HG03108 (cell line): ENCODE results near the gene SEMA6D.
"Not testable (repeated sequence)": the region's sequence is repeated elsewhere in the genome, so short reads cannot be mapped to it uniquely, and the experiment has no call there.

ENCODE experiments used
- ATAC-seq: cut with Tn5 transposase; IDR thresholded peaks from one replicate; pipeline ENCODE4 v1.9.1; 2021; ENCODE audit warnings: moderate library complexity; ENCODE audit not compliant: unreplicated experiment

Gene SEMA6D

DNA sequence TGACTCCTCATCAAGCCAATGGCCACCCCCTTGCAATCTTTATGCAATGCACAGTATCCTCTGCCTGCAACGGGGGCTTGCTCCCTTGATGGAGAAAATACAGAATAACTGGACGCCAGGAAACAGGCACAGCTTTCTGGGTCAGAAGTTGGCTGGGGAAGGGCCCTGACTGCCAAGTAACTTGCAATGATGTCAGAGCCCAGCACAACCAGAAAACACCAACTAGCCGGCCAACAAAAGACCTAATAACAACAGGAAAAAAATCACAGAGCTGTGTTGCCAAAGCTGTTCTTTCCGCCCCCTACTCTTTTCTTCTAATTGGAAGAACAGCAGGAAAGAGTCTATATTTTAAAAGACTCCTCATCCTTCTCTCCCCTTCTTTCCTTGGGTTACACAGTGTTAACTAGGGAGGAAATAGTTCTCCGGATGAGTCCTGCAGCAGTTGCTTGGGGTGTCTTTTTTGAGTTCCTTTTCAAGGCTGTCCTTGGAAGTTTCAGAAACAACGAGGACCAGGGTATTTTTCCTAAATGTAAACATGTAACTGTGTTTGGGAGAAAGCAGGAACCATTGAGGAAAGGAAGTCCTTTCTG, 1.4 kb upstream of the SEMA6D start:
- no peak for ATAC-seq

DNA sequence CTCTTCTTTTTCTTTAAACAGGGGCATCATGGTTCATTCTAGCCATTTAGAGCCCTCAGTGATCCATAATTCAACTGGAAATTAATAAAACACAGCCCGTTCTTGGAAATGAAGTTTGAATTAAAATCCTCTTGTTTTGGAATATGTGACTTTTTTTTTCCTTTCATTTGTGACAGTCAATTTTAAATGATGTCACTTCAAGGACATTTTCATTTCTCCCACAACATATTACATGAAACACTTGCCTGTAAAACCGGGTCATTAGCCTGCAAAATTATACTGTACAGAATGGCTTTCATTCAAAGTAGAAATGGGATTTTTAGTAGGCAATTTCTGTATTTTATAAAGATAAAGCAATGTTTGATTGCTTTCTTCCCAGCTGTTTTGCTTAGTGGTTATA, 789 bp upstream of the SEMA6D start:
- no peak for ATAC-seq

DNA sequence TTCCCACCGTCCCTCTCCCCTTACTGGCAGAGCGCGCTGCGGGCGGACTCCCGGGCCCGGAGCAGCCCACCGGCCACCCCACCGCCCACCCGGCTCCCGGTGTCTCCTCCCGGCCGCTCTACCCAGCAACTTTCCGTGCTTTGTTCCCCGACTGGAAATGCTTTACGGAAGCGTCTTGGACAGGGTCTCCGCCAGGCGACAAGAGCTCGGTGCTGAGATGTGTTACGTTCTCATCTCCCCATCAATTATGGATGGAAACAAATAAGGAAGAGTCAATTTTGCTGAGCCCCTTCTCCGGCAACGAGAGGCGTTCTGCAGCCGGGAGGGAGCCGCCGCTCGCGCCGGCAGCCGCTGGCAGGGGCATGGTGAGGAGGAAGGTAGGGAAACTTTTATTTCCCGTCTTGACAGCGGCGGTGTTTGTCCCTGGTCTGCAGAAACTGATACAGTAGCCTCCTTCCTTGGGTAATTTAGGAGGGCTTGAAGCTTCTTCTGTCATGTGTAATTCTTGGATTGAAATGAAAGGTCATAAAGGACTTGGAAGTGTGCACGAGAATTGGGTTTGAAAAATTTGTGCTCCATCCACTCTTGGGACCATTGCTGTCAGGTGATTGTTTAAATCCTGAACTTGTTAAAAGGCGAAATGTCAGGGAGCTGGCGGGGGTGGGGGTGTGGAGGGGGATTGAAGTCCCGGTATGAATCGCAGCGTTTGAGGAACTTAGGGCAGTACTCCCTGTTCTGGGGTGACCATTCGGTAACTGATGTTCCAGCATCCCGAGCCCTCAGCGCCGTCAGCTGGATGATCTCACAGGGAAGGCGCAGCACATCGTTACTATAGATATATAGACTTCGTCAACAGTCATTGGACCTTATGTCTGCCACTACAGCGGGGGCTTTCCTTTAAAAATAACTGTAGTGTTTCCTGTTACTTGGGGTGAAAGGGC, 1.5 kb downstream of the SEMA6D start:
- ATAC-seq = no peak

DNA sequence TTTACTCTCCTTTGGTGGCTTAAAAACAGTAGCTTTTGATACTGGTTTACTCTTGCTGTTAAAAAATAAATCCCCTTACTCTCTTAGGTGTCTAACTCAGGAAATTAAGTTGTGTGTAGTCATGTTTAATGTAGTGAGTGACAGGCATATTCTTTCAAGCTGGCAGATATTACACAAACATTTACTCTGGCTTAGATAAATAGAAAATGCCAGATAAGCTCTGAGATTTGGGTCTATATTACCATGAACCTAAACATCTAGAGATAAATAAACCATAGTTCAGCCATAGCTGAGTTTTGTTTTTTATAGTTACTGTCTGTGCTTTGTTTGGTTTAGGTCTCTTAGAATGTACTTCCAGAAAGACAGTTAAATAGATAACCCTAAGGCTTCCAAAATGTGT, 2.4 kb downstream of the SEMA6D start:
- no peak for ATAC-seq

DNA sequence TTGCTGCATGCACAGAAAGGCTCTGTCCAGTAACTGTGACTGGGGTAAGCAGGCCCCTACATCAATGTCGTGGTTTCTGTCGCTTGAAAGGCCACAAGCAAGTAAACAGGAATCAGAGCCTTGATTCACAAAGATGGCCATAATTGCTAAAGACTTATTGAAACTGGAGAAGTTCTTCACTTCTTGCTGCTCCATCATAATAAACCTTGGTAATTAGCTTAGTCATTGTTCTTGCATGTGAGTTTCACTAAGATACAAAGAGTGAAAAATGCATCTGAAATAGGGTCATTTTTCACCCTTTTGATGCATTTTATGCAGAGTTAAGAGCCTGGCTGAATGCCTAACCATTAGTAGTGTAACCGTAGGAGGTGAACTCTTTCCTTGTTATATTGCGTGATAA, 3.2 kb downstream of the SEMA6D start:
- no peak for ATAC-seq

DNA sequence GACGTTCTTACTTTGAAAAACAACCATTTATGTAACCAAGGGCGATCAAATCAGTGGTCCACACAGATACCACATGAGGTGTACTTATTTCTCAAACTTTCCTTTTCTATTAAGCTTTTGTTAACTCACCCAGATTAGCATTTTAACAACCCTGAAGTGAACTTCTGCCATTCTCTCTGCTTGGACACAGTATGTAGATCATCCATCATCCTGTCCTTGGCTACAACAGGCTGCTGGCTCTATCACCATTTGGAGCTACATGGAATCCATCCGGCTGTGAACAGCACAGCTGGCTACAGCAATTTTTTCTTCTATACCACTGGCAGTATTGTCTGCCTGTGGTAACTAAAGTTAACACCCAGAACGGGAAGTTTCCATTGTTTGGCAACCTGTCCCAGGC, 4.4 kb downstream of the SEMA6D start:
- no peak for ATAC-seq

DNA sequence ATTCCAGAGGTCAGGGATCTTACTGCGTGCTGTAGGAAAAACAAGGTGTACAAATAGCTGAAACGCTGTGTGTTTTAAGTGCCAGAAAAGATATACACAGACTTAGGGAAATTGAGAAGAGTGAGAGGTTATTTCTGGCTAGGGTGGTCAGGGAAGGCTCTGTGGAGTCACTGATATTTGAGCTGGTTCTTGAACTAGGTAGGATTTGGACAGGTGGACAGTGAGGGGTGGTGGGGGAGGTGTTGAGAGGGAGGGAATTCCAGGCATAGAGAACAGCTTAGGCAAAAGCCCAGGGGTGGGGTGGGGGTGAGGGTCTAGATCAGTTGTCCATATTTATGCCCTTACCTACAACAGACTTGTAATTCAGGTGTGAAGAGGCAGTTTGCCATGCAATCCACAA, 7.0 kb downstream of the SEMA6D start:
- no peak for ATAC-seq

DNA sequence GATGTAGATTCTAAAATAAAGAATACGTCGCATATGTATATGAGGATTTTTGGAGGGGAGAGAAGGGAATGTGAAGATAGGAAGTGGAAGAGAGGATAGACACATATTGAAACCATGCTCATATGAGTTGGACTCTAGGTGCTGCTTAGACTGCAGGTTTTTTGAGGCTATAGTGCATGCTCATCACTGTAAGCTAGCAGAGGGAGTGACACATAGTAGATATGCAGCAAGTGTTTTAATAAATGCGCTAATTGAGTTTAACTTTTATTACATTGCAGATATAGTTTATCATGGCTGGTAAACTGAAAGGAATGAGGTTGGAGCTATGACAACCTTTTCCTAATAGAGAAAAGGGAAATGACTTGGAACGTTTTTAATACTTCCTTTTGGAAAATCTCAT, 7.7 kb downstream of the SEMA6D start:
- no peak for ATAC-seq

DNA sequence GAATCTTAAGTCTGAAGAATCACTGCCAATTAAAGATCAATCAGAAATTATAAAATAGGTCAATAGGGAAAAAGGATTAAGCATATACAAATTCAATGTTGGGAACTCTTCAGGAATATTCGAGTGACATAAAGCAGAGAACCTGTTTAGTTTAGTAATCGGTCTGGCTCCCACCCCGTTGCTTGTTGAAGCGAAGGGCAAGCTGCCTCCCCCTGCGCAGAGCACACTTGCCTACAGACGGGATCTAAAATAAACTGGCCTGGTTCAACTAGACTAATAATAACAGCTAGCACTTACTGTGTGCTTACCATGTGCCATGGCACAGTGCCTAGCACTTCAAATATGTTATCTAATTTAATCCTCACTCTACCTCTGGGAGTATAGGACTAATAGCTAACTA, 8.6 kb downstream of the SEMA6D start:
- ATAC-seq = no peak

DNA sequence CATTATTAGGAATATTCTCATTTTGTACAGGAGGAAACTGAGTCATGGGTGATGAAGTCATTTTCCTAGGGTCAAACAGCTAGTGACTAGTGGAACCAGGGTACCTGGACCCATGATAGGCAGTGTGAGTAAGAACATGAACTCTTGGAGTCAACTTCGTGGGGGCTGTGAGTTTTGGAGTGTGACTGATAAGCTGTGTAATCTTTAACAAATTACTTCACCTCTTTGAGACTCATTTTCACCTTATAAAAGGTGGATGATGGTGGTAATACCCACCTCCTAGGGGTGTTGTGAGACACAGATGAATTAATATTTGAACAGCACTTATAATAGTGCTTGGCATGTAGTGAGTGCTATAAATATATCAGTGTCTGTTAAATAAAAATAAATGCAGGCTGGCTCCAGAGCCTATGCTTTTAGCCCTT, 9.1 kb downstream of the SEMA6D start:
- no peak for ATAC-seq

DNA sequence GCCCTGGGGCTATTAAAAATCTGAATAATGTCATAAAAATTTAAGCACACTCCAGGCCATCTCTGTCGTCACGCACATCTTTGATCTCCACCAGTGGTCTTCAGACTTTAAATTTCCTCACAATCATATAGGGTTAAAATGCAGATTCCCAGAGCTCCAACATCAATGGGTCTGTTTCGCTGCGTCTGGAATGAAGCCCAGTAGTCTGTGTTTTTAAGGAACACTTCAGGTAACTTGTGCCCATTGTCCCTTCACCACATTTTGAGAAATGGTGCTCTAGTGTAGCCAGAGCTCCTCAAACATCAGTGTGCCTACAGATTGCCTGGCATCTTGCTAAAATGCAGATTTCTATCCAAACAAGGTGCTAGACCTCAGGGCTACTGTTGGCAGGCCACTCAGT, 9.8 kb downstream of the SEMA6D start:
- ATAC-seq = no peak

DNA sequence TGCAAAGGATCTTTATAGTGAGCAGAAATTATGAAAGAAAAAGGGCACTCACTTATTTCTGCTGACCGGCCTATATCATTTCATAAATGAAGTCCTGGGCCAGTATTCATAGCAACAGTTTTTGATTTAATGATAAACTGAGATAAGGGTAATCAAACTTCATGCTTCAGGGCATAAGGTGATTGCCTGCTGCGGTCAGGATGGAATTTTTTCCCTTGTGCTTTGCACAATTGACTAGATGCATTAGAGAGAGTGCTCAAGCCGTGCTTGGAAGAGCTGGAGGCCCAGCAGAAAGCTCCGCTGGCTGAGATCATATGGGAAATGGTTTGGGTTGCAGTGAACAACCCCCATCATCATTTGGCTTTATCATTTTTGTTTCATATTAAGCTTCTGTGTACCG, 10.4 kb downstream of the SEMA6D start:
- ATAC-seq = no peak

DNA sequence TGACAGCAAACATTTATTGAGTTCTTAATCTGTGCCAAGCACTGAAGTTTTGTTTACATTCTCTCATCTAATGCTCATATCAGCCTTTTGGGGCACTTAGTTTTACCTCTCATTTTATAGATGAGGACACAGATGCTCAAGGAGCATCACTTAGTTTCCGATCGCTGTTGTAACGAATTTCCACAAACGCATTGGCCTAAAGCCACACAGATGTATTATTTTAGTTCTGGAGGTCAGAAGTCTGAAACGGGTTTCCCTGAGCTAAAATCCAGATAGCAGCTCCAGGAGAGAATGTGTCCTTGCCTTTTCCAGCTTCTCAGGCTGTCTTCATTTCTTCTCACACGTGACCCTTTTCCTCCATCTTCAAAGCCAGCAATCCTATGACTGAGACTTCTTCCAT, 11.1 kb downstream of the SEMA6D start:
- ATAC-seq = no peak

DNA sequence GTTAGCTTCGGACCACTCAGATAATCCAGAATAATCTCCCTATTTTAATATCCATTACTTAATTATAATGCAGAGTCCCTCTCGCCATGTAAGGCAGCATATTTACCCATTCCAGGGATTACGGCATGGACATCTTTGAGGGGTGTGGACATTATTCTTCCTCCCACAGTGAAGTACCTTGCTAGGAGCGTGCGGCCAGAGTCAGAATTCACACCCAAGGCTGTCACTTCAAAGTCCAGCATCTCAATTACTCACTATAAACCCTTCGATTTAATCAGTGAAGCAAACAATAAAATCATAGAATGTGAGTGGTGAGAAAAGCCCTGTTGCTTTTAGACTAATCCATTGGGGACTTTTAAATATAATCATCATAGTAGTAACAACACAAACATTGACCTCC, 11.6 kb downstream of the SEMA6D start:
- no peak for ATAC-seq

DNA sequence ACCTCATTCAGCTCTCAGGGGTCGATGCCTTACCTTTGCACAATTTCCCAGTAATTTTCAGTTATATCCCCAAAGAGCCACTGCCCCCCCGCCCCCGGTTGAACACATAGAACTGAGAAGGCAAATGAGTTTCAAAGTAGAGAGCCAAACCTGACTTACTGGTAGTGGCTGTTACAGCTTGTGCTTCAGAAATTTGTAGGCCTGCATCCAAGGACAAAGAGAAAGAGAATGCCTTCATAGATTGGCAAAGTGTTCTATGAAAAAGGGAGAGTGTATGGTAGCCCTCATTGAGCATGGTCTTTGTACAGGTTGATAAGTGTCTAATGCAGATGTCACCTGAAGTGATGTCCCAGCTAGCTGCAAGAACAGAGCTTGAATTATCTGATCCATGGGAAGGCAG, 13.9 kb downstream of the SEMA6D start:
- no peak for ATAC-seq

DNA sequence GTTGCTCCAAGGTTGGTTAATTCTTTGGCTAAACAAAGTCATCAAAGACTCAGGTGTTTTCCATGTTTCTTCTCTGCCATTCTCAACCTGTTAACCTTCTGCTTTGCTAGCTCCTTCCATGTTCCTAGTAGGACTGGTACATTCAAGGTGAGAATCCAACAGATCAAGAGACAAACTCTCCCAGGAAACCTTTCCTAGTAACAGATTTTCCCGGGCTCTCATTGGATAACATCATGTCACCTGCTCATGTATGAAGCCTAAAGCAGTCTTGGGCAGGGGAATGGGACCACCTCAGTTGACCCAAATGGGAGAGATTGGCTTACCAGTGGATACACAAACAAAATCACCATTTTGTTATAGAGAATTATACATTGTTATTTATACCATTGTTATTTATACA, 14.9 kb downstream of the SEMA6D start:
- no peak for ATAC-seq

DNA sequence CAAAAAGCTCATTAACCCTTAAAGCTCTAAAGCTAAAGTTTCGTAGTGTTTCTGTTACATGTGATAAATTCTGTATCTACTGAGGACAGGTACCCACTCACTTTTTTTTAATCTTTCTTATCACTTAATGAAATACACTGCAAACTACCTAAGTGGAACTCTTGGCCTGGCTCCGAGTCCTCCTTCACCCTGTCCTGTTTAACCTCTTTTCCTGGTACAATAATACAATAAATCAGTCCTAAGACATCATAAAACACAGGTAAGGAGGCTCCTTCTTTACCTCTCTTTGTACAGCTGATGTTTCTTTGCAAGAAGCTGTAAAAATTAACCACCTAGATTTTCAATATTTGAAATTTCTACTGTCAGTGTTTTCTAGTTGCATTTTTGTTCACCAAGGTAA, 15.8 kb downstream of the SEMA6D start:
- ATAC-seq = no peak

DNA sequence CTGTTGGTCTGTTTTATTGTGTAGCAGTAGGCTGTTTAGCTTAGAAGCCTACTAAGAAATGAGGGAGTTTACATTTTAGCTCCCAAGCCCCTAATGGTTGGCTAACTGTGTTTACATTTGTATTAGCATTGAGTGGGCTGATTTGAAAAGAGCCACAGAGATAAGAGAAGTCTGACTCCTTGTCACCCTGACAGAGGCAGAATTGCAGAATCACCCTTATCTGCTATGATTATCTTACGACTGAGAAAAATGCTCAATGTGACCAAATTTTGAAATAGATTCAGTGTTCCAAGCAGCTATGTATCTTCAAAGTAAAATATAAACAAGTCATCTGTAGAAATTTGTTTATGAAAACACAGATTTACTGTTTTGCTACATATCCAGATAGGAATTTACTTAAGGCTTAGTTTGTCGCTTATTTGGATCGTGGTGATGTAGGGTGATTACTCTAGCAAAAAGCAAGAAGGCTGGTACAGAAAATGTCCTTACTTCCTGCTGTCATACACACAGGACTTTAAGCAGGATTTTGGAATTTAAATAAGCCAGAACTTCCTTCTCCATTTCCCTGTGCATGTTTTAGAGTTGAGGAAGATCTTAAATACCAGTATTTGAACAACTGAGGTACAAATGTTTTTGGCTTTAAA, 19.0 kb downstream of the SEMA6D start:
- no peak for ATAC-seq

DNA sequence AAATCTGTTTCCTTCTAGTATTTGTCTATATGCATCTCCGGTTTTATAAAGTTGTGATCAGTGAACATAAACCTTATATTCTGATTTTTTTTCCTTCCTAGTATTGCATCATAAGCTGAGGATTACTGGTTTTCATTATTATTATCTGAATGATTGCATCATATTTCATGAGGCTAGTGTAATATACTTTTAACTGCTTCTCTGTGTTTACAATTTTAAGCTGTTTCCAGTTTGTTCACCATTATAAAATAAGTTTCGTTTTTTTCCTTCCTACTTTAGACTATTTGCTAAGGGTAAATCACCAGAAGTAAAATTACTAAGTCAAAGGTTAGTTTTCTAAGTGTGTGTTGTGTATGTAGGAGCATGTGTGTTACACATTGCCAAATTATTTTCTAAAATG, 20.2 kb downstream of the SEMA6D start:
- no peak for ATAC-seq

DNA sequence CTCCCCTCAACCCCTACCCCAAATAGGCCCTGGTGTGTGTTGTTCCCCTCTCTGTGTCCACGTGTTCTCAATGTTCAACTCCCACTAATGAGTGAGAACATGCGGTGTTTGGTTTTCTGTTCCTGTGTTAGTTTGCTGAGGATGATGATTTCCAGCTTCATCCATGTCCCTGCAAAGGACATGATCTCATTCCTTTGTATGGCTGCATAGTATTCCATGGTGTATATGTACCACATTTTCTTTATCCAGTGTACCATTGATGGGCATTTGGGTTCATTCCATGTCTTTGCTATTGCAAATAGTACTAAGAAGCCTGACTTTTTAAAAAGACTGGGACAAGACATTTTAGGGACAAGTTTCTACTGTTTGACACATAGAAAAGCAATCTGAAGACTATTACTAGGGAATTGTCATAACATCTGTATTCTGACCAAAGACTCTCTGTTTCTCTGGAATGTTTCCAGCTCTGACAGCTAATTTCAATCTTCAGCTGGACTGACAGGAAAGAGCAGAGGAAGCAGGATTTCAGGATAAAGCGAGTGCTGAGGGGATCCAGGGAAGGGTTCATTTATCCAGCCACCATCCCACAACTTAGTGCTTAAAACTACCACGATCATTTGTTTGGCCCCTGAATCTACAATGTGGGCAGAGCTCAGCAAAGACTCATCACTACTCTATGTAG, 21.0 kb downstream of the SEMA6D start:
- ATAC-seq = not testable (repeated sequence)

DNA sequence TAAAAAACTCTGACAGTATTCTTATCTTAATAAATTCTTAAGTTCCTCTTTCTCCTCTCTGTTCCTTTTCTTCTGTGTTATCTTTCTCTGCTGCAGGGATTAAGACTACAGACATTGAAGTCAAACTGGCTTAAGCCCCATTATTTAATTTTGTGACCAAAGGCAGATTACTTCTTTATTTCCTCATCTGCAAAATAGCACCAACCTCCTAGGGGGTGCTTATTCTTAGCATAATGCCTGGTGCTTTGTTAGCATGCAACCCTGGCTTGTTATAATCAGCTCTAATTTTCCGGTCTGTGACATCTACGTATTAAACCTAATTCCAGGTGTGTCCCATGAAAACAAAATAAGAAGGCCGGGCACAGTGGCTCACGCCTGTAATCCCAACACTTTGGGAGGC, 23.8 kb downstream of the SEMA6D start:
- no peak for ATAC-seq

DNA sequence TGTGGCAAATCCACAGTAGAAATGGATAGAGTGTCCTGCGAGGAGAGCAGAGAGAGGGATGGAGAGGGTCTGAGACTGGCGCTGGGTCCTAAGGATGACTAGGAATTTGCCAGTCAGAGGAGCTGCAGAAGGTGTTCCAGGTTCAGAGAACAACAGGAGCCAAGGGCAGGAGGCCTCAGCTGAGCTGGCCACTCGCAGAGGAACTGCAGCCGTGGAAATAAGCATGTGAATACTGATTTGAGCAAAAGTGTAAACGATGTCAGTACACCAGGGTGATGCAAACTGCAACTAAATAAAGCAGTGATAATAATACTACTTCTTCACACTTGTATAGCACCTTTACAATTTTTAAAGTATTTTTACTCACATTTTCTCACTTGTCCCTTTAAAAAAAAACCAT, 24.6 kb downstream of the SEMA6D start:
- no peak for ATAC-seq
